SKM-1 treated with dmso at 0.1 percent for 144 hours (cell line): ENCODE data around the gene DDX60.
A peak's percentile ranks its signal among the peaks of the same experiment; 100 is the strongest.
"Not testable (repeated sequence)": the region's sequence is repeated elsewhere in the genome, so short reads cannot be mapped to it uniquely, and the experiment has no call there.

Experiments used
- DNase-seq: peaks from one replicate; lab custom pipeline; 2025; ENCODE audit not compliant: unreplicated experiment; lab: John Stamatoyannopoulos, UW

DDX60 gene

GRCh38 chr4:168213511-168213910 is 105.0 kb downstream of the DDX60 start:
- not testable (repeated sequence) for DNase-seq

GRCh38 chr4:168212656-168213055 is 105.9 kb downstream of the DDX60 start:
- no peak for DNase-seq

GRCh38 chr4:168208957-168209614 is 109.5 kb downstream of the DDX60 start:
- DNase-seq = no peak

- no peak for DNase-seq
These were observed 115.2 kb downstream of the DDX60 start for GRCh38 chr4:168203233-168203911.

- no peak for DNase-seq
These were observed 117.9 kb downstream of the DDX60 start for GRCh38 chr4:168200685-168201084.

- no peak for DNase-seq
These were observed 119.1 kb downstream of the DDX60 start for GRCh38 chr4:168199260-168199957.

- DNase-seq = no peak
These were observed 120.6 kb downstream of the DDX60 start for GRCh38 chr4:168197926-168198325.

- DNase-seq = no peak
These were observed 129.8 kb downstream of the DDX60 start for GRCh38 chr4:168188754-168189153.

GRCh38 chr4:168183717-168184571 is 134.6 kb downstream of the DDX60 start:
- peak; percentile 32 for DNase-seq

- no peak for DNase-seq
These were observed 140.9 kb downstream of the DDX60 start for GRCh38 chr4:168177546-168178149.

GRCh38 chr4:168174308-168174707 is 144.2 kb downstream of the DDX60 start:
- DNase-seq = no peak

GRCh38 chr4:168167714-168168284 is 150.8 kb downstream of the DDX60 start:
- DNase-seq = no peak
